NCI-H524 (cell line): ENCODE results near the gene ZNF417.
"Not testable (repeated sequence)": the region's sequence is repeated elsewhere in the genome, so short reads cannot be mapped to it uniquely, and the experiment has no call there.

Experiments used
- DNase-seq, 2 experiments: peaks; one replicate each; lab custom pipeline; 2025; lab: John Stamatoyannopoulos, UW

The ZNF417 gene

DNA sequence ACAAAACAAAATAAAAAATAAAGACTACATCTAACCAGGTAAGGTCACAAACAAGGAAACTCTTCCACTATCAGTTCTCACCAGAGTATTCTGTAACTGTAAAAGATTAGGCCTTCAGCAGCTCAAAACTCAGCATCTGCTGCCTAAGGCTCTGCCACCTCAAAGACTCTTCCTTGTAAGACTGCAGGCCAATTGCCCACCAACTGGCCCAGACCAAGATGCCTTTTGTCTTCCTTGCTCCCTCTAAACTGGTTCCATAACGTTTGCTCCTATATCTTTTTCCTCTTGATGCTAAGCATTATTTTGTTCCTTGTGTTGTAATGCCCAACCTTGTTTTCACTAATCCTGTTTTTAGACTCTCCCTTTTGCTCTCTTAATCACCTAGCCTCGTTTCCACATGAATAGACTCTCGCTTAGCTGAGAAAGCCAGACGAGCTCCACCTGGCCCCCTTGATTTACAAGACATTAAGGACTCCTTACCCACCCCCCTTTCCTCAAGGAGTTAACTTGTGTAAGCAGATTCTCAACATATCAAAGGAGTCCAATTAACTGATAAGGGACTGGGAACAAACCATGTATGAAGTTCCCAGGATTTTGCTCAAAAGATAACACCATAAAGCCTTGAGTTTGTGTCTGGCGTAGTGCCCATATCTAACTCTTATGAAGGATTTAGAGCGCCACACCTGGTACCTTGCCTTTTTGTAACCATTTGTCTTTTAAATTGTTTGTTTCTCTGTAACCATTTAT, 29.0 kb downstream of the ZNF417 start:
- DNase-seq: no peak

DNA sequence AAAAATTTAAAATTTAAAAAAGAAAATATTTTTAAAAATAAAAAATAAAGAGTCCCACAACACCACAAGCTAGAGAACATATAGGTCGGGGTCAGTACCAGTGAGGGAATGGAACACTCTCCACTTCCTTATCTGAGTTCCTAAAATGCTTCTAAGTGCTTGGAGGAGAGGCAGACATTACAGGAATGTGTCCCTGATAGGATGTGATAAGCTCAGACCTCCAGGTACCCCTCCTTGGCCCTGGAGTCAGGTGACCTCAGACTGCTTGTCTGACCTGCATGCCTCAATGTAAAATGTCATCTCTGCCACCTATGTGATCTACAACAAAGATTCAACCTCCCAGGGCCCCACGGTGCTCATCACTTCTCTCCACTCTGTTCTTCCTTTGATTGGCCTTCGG, 30.3 kb downstream of the ZNF417 start:
- no peak for DNase-seq

DNA sequence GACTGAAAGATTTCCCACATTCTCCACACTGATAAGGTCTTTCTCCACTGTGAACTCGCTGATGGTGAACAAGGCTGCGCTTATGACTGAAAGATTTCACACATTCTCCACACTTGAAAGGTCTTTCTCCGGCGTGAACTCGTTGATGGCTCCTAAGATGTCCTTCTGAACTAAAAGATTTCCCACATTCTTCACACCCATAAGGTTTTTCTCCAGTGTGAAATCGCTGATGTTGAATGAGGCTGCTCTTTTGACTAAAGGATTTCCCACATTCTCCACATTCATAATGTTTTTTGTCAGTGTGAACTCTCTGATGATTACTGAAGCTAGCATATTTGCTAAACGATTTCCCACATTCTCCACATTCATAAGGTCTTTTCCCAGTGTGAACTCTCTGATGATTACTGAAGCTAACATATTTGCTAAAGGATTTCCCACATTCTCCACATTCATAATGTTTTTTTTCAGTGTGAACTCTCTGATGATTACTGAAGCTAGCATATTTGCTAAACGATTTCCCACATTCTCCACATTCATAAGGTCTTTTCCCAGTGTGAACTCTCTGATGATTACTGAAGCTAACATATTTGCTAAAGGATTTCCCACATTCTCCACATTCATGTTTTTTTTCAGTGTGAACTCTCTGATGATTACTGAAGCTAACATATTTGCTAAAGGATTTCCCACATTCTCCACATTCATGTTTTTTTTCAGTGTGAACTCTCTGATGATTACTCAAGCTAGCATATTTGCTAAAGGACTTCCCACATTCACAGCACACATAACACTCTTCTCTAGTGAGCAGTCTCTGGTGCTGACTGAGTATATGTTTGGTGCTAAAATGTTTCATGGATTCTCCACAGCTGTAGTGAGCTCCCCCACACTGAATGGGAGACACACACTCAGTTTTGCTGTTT, 42.3 kb downstream of the ZNF417 start:
- DNase-seq: not testable (repeated sequence)

DNA sequence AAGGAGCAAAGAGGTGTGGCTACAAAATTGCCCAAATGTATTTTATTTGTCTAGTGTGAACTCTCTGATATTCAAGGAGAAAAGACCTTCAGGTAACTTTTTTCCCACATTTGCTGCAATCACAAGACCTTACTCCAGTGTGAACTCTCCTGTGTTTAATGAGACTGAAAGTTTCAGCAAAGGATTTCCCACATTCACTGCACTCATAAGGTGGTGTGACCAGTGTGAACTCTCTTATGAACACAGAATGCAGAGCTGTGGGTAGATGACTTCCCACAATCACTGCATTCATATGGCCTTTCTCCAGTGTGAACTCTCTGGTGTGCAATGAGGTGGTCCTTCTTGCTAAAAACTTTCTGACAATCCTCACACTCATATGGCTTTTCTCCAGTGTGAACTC, 43.9 kb downstream of the ZNF417 start:
- DNase-seq: no peak

DNA sequence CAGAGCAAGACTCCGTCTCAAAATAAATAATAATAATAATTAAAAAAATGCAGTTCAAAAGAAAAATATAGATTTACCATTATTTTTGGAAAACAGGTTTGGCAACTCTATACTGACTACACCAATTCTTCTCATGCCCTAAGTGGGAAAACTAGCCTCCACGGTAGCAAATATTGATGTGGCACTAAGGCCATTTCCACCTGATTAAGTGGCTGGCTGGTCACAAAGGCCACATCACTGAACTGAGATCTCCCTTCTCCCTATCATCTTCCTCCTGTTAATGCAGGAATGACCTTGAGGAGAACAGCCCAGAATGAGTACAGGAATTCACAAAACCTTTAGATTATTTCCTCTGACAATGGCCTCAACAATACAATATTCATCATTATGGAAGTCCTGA, 46.2 kb downstream of the ZNF417 start:
- no peak for DNase-seq

DNA sequence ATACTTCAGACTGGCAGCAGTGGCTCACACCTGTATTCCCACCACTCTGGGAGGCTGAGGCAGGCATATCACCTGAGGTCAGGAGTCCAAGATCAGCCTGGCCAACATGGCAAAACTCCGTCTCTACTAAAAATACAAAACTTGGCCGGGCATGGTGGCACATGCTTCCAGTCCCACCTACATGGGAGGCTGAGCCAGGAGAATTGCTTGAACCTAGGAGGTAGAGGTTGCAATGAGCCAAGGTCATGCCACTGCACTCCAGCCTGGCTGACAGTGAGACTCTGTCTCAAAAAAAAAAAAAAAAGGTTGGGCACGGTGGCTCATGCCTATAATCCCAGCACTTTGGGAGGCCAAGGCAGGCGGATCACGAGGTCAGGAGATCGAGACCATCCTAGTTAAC, 46.7 kb downstream of the ZNF417 start:
- DNase-seq: not testable (repeated sequence)

DNA sequence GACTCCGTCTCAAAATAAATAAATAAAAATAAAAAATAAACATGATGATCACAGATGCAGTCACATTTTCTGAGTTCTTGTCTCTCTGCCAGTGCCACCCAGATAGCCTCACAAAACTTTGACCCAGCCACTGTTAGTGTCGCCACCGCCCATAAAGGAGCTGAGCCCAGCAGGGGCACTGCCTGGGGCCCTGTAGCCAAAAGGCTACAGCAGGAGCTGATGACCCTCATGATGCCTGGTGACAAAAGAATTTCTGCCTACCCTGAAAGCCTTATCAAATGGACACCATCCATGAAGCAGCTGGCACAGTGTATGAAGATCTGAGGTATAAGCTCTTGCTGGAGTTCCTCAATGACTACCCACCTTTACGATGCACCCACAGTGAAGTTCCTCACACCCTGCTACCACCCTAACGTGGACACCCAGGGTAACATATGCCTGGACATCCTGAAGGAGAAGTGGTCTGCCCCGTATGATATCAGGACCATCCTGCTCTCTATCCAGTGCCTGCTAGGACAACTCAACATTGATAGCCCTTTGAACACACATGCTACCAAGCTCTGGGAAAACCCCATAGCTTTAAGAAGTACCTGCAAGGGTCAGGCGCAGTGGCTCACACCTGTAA, 48.4 kb downstream of the ZNF417 start:
- DNase-seq: no peak
